ENCODE measurements around the gene RAB1A.
"Not testable (repeated sequence)": the region's sequence is repeated elsewhere in the genome, so short reads cannot be mapped to it uniquely, and the experiment has no call there.

Gene RAB1A

GRCh38 chr2:65136253-65136652 lies 6.3 kb upstream of the RAB1A start:
- DNase-seq (ENCODE audit: low spot score): no peak

- no peak for DNase-seq (ENCODE audit: low spot score)
Measured at GRCh38 chr2:65134158-65134557, 4.3 kb upstream of the RAB1A start.

GRCh38 chr2:65133626-65134025 lies 3.7 kb upstream of the RAB1A start:
- DNase-seq (ENCODE audit: low spot score): no peak

DNA sequence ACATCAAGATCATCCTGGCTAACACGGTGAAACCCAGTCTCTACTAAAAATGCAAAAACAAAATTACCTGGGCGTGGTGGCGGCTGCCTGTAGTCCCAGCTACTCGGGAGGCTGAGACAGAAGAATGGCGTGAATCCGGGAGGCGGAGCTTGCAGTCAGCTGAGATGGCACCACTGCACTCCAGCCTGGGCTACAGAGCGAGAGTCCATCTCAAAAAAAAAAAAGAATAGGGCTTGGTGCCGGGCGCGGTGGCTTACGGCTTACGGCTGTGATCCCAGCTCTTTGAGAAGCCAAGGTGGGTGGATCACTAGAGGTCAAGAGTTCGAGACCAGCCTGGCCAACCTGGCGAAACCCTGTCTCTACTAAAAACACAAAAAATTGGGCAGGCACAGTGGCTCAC lies 3.0 kb upstream of the RAB1A start:
- DNase-seq (ENCODE audit: low spot score): not testable (repeated sequence)

DNA sequence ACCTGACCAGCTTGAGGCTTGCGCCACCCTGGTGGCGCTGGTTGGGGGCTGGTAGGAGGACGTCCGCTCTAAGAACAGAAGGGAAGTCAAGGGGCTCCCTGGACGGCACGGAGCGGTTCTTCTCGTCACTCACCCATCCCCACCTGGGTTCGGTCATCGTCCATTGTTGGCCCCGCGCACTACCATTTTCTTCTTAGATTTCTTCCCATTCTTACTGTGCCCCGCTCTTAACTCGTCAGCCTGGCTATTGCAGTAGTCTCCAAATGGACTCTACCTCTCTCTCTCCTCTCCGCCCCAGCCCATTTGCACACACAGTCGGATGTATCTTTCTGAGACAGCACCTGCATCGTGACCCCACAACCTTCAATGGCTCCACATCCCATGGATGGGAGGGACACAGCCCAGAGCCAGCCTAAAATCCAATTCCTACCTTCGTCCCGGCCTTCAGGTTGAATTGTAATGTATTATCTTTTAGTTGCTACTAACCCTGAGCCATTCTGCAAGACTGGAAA lies 814 bp upstream of the RAB1A start:
- DNase-seq (ENCODE audit: low spot score): no peak

- DNase-seq (ENCODE audit: low spot score): peak; percentile 60
Measured at GRCh38 chr2:65129286-65129825, 550 bp downstream of the RAB1A start.

- peak; percentile 41 for DNase-seq (ENCODE audit: low spot score)
Measured at GRCh38 chr2:65128297-65129190, 1.4 kb downstream of the RAB1A start.

GRCh38 chr2:65125457-65125856 lies 4.4 kb downstream of the RAB1A start:
- DNase-seq (ENCODE audit: low spot score): not testable (repeated sequence)

GRCh38 chr2:65122313-65122712 lies 7.6 kb downstream of the RAB1A start:
- DNase-seq (ENCODE audit: low spot score): no peak

DNA sequence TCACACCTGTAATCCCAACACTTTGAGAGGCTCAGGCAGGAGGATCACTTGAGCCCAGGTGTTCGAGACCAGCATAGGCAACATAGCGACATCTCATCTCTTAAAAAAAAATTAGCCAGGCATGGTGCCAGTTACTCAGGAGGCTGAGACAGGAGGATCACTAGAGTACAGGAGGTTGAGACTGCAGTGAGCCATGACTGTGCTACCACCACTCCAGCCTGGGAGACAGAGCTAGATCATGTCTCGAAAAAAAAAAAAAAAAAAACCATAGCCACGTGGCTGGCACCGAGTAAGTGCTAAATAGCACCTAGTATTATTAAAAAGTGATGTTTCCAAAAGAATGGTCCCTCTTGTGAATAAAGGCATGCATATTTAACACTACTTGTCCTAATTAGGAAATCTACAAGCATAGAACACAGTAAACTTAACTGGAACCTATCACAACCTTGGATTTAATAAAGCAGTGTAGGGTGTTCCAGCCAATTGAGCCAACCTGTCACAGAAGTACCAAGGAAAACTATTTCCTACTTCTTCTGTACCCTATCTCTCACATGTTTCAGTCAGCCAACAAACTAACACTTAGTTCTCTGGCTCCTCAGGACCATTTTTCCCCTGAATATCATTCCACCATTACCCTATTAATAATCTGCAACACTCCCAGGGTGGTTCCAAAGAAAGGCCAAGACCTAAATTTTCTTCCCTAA lies 8.8 kb downstream of the RAB1A start:
- no peak for DNase-seq (ENCODE audit: low spot score)

DNA sequence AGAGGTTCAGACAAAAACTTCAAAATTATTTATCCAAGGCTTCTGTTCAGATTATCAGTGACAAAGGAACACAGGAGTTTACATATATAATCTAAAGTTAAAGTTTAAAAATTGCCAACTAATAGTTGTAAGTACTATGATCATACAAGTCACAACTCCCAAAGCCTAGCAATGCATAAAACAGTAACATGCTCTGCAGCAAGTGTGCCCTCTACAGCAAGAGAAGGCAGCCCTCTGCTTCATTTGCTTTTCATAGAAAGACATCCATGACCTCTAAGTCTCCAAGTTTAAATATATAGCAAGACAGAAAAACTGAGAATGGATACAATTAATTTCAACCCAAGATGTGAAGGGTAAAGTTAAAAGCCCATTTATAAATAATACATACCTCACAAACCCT lies 13.3 kb downstream of the RAB1A start:
- DNase-seq (ENCODE audit: low spot score): no peak

DNA sequence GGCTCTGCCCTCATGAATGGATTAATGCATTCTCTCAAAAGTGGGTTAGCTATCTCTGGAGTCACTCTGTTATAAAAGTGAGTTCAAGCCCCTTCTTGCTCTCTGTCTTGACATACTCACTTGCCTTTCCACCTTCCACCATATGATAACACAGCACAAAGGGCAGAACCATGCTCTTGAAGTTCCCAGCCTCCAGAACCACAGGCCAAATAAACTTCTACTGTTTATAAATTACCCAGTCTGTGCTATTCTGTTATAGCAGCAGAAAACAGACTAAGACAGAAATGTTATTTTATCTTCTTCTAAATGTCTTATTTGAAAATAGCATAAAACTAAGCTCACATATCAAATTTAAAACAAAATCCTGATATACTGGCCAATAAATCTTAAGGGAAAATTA lies 15.0 kb downstream of the RAB1A start:
- no peak for DNase-seq (ENCODE audit: low spot score)

DNA sequence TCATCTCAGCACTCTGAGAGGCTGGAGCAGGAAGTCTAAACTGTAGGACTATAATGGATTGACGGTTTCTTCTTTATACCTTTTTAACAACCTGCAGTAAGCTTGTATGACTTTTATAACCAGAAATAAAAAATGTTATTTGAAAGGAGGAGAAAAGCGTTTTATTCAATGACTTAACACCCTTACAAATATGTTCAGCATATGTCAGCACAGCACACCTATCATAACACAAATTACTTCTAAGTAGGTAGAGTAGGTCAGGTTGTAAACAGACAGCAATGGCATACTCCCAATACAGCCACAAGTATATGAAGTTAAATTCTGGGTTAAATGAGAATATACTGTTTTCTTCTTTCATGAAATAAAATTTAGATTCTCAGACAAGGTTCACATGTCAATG lies 16.1 kb downstream of the RAB1A start:
- no peak for DNase-seq (ENCODE audit: low spot score)

DNA sequence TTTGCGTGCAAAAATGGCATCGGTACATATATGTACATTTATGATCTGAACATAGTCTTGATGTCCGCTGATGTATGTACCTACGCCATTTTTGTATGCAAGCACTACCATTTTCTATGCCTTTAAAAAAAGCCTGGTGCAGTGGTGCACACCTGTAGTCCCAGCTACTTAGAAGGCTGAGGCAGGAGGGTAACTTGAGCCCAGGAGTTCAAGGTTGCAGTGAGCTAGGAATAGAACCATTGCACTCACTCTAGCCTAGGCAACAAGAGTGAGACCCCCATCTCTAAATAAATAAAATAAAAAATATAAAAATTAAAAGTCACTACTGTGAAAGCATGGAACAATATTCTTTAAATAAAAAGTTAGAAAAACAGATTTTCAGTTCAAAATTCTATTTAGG lies 16.7 kb downstream of the RAB1A start:
- DNase-seq (ENCODE audit: low spot score): no peak

DNA sequence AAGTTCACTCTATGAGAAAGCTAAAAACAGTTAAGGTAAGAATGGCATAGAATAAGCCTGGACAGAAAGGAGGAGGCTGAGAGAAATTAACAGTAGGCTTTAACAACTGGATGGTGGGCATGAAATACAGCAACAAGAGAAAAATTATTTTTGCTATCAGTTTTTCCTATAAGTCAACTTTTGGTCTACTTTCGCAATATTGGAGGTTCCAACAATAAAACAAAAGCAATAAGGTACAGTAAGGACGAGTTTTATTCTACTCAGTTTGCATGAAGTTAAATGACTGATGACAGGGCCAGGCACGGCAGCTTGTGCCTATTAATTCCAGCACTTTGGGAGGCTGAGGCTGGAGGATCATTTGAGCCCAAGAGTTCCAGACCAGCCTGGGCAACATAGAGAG lies 17.3 kb downstream of the RAB1A start:
- DNase-seq (ENCODE audit: low spot score): no peak

DNA sequence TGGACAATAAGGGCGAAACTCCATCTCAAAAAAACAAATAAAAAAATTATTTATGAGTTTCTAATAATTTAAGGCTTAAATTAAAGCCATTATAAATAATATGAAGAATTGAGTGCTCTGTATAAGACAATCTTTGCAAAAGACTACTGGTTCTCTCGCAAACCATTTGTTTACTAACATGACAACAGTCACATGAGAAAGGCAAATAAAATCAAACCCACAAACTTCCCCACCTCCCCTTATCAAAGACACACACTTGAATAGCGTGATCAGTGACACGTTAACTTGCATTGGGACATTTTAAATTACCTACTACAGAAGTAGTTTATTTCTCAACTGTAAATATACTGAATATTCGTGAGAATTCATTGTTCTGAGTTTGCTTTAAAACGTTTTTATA lies 21.1 kb downstream of the RAB1A start:
- DNase-seq (ENCODE audit: low spot score): no peak

DNA sequence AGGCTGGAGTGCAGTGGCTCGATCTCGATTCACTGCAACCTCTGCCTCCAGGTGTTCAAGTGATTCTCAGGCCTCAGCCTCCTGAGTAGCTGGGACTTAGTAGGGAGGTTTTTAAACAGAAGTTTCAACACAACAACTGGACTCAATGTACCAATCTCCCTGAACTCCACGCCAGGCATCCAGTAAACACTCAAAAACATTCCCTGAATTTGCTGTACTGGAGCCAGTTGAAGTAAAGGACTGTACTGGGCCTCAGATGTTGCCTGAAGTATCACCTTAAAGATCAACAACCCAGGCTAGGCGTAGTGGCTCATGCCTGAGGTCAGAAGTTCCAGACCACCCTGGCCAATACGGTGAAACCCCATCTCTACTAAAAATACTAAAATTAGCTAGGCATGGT lies 22.4 kb downstream of the RAB1A start:
- DNase-seq (ENCODE audit: low spot score): no peak

- DNase-seq (ENCODE audit: low spot score): no peak
Measured at GRCh38 chr2:65103013-65103715, 26.7 kb downstream of the RAB1A start.

DNA sequence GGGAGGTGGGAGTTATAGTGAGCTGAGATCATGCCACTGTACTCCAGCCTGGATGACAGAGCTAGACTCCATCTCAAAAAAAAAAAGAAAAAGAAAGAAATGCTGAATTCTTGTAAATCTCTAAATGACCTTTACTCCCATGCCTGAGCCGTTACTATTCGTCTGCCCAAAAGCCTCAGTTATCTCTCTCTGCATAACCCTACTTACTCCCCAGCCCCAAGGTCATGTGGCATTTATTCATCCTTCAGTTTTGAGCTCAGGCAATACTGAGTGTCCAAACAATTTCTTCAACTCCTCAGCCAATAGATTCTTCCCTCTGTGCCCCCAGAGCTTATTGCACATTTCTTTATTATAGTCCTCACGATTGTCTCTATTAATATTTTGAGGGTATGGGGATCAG lies 28.8 kb downstream of the RAB1A start:
- no peak for DNase-seq (ENCODE audit: low spot score)

GRCh38 chr2:65098741-65099140 lies 31.2 kb downstream of the RAB1A start:
- no peak for DNase-seq (ENCODE audit: low spot score)

DNA sequence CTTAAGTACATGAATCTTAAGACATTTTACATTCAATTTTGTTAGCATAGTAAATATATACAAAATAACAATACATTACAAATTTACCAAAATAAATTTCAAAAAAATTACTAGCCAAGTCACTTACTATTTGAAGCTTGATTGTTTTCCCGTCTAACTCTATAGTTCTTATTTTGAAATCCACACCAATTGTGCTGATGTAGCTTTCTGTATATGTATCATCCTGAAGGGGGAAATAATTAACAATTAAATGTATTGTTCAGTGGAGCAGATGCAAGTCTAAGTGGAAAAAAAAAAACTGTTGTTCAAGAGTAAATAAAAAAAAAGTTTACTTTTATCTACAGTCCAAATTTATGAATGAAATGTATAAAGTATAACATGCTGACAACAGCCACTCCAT lies 32.1 kb downstream of the RAB1A start:
- DNase-seq (ENCODE audit: low spot score): no peak

DNA sequence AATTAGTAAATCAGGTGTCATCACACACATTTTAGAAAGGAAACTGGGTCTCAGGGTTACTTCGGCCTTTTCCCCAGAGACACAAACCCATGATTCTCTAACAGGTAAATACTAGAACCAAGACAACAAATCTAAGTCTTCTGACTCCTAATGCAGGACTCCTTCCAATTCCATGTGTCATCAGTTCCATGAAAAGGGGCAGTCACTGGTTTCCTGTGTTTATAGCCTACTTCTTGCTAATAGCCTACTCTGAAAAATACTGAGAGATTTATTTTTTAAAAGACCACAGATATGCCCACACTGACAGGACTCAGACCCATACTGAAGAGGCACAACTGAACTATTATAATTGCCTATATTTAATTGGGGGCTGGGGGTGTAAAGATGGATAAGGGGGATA lies 33.0 kb downstream of the RAB1A start:
- no peak for DNase-seq (ENCODE audit: low spot score)

All from NAMALWA (cell line).